ENCODE measurements around the gene TSPEAR.

GRCh38 chr21:44730951-44731579 lies 19.7 kb upstream of the TSPEAR start:
- TF ChIP-seq CTCF (conservative IDR thresholded peaks at IDR 0.05 in 1 of 2, IDR thresholded peaks at IDR 0.05 in 1 of 2; ENCODE audit: low read depth in 1 of 2, low read length in 2 of 2) = no peak
- TF ChIP-seq EZH2 (IDR thresholded peaks at IDR 0.05; ENCODE audit: low read length, missing control alignments) = no peak

All from fibroblast of lung (primary cell).